ENCODE data around the gene MLH1. TPM values are rescaled to one million over a fixed set of nuclear protein-coding genes. Genes with fewer than 3 reads are reported as not detected.

MLH1 gene
- total and polyA plus RNA-seq, 7 donors = 9.0 to 60.3 (median 27.2) TPM

DNA sequence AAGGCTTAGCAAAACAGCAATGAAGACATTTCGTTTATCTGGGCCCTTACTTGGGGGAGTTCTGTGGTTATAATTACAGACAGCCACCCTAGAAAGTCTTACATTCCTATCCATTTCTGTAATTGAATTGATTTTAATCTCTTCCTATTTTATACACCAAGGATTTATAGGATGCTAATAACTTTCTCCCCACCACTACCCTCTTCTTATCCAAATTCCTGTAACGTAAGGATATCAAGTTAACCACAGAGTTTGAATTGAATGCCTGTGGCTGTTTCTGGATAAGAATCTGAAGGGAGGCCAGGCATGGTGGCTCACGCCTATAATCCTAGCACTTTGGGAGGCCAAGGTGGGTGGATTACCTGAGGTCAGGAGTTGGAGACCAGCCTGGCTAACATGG lies 78.6 kb downstream of the MLH1 start:
- Histone ChIP-seq H3K27me3 (no peaks in the 10 kb centered on the region), H3K27ac (no peak overlapping the region), H3K9me3 (no peaks in the 10 kb centered on the region), H3K4me1 (peaks cover 0 to 23% (median 16%) of the 10 kb centered on the region in 4 donors), H3K4me3 (no peak overlapping the region), H3K36me3 (peaks cover 0 to 31% (median 0%) of the 10 kb centered on the region in 4 donors)
- TF ChIP-seq POLR2A (IDR thresholded peaks at IDR 0.05) = no peak
- no peak for TF ChIP-seq POLR2AphosphoS5 (IDR thresholded peaks at IDR 0.05)
- no peak for TF ChIP-seq EP300 (IDR thresholded peaks at IDR 0.05)
- WGBS, 2 donors = 94 to 96% methylated on average over 3 of the region's 3 CpGs
- intact Hi-C loops (cut with DNase I) = no loop called here
- no peak for DNase-seq

DNA sequence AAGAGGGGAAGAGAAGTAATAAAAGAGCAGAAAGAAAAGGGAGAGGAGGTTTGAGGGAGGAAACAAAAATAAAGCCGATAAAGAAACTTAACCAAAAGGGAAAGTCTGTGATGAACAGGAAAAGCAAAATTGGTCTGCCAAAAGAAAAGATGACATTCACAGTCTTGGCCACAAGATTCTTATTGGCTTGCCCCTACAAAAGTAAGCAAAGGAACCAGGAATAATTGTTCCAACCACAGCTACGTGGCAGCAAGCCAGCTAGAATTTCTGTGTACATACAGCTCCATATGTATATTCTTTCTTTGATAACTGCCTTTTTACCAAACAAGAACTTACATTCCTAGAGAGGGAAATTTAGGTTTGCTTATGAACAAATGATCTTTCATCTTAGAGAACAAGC lies 79.6 kb downstream of the MLH1 start:
- 14 to 17% methylated on average over 2 of the region's 2 CpGs for WGBS, 2 donors
- Histone ChIP-seq H3K36me3 (peaks cover 0 to 39% (median 0%) of the 10 kb centered on the region in 4 donors), H3K4me3 (no peak overlapping the region), H3K4me1 (peaks cover 0 to 23% (median 16%) of the 10 kb centered on the region in 4 donors), H3K27me3 (no peaks in the 10 kb centered on the region), H3K27ac (peak overlapping the region in 3 of 4 donors; percentile 6 to 39 (median 10)), H3K9me3 (no peaks in the 10 kb centered on the region)
- no peak for DNase-seq
- intact Hi-C loops (cut with DNase I) = no loop called here
- TF ChIP-seq POLR2A (IDR thresholded peaks at IDR 0.05) (no peak), POLR2AphosphoS5 (IDR thresholded peaks at IDR 0.05) (no peak), EP300 (IDR thresholded peaks at IDR 0.05) (no peak)
- TF ChIP-seq, protein P1, sequence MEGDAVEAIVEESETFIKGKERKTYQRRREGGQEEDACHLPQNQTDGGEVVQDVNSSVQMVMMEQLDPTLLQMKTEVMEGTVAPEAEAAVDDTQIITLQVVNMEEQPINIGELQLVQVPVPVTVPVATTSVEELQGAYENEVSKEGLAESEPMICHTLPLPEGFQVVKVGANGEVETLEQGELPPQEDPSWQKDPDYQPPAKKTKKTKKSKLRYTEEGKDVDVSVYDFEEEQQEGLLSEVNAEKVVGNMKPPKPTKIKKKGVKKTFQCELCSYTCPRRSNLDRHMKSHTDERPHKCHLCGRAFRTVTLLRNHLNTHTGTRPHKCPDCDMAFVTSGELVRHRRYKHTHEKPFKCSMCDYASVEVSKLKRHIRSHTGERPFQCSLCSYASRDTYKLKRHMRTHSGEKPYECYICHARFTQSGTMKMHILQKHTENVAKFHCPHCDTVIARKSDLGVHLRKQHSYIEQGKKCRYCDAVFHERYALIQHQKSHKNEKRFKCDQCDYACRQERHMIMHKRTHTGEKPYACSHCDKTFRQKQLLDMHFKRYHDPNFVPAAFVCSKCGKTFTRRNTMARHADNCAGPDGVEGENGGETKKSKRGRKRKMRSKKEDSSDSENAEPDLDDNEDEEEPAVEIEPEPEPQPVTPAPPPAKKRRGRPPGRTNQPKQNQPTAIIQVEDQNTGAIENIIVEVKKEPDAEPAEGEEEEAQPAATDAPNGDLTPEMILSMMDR (IDR thresholded peaks at IDR 0.05) = no peak

GRCh38 chr3:37074178-37074577 lies 80.9 kb downstream of the MLH1 start:
- DNase-seq = no peak
- 83 to 91% methylated on average over 3 of the region's 3 CpGs for WGBS, 2 donors
- H3K27me3 ChIP-seq = no peaks in the 10 kb centered on the region
- H3K9me3 ChIP-seq = no peaks in the 10 kb centered on the region
- peak overlapping the region in 2 of 4 donors; percentile 6 to 29 for H3K27ac ChIP-seq
- H3K4me1 ChIP-seq = peaks cover 0 to 23% (median 16%) of the 10 kb centered on the region in 4 donors
- intact Hi-C loops (cut with DNase I) = no loop called here
- H3K4me3 ChIP-seq = no peak overlapping the region
- TF ChIP-seq POLR2AphosphoS5 (IDR thresholded peaks at IDR 0.05) = no peak
- TF ChIP-seq, protein P1 (IDR thresholded peaks at IDR 0.05) = no peak
- TF ChIP-seq POLR2A (IDR thresholded peaks at IDR 0.05) = no peak
- no peak for TF ChIP-seq EP300 (IDR thresholded peaks at IDR 0.05)
- H3K36me3 ChIP-seq = peaks cover 0 to 33% (median 0%) of the 10 kb centered on the region in 4 donors

DNA sequence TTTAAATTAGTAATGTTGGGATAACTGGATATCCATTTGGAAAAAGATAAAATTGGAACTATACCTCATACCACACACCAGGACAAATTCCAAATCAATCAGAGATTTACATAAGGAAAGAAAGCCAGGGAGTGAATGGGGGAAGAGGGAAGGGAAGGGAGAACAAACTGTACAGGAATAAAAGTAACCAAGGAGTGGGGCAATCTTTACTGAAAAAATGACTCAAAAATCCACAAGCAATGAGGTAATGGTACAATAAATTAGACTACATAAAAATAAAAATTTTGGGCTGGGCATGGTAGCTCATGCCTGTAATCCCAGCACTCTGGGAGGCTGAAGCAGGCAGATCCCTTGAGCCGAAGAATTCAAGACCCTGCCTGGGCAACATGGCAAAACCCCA lies 82.6 kb downstream of the MLH1 start:
- Histone ChIP-seq H3K4me1 (peaks cover 0 to 23% (median 16%) of the 10 kb centered on the region in 4 donors), H3K36me3 (peaks cover 0 to 33% (median 0%) of the 10 kb centered on the region in 4 donors)

DNA sequence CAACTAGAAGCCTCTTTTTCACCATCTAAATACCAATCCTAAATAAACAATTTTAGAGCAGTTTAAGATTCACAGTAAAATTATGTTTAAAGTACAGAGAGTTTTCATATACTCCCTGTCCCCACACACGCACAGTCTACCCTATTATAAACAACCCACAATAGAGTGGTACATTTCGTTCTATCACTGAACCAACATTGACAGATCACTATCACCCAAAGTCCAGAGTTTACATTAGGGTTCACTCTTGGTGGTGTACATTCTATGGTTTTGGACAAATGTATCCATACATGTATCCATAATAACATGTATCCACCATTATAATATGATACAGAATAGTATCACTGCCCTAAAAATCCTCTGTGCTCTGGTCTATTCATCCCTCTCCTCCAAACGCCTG lies 89.0 kb downstream of the MLH1 start:
- H3K9me3 ChIP-seq = no peaks in the 10 kb centered on the region
- no peak for DNase-seq
- no peak overlapping the region for H3K4me3 ChIP-seq
- H3K27me3 ChIP-seq = no peaks in the 10 kb centered on the region
- WGBS, 2 donors = 76 to 89% methylated on average over 3 of the region's 3 CpGs
- H3K36me3 ChIP-seq = peaks cover 0 to 30% (median 0%) of the 10 kb centered on the region in 4 donors
- intact Hi-C loops (cut with DNase I) = no loop called here
- no peak overlapping the region for H3K27ac ChIP-seq
- H3K4me1 ChIP-seq = peaks cover 0 to 4% (median 2%) of the 10 kb centered on the region in 4 donors
- TF ChIP-seq EP300 (IDR thresholded peaks at IDR 0.05) (no peak), POLR2A (IDR thresholded peaks at IDR 0.05) (no peak), POLR2AphosphoS5 (IDR thresholded peaks at IDR 0.05) (no peak)
- TF ChIP-seq, protein P1 (IDR thresholded peaks at IDR 0.05) = no peak

More for the DNA sequence above, 82.6 kb downstream of the MLH1 start:
- Histone ChIP-seq H3K27ac (no peak overlapping the region), H3K27me3 (no peaks in the 10 kb centered on the region), H3K4me3 (no peak overlapping the region), H3K9me3 (no peaks in the 10 kb centered on the region)
- TF ChIP-seq, protein P1 (IDR thresholded peaks at IDR 0.05) = no peak
- TF ChIP-seq POLR2AphosphoS5 (IDR thresholded peaks at IDR 0.05) (no peak), POLR2A (IDR thresholded peaks at IDR 0.05) (no peak), EP300 (IDR thresholded peaks at IDR 0.05) (no peak)
- WGBS, 2 donors = 96% methylated on average over 1 of the region's 1 CpG
- DNase-seq = no peak
- intact Hi-C loops (cut with DNase I) = no loop called here

All from sigmoid colon (tissue), 7 donors.